Panc1 (cell line): ENCODE measurements around the gene HPS6. TPM values are rescaled to one million over a fixed set of nuclear protein-coding genes. Genes with fewer than 3 reads are reported as not detected.

ENCODE experiments used
- ATAC-seq: fragments of 200-7000 bp; cut with Tn5 transposase; 2 replicates; pipeline ENCODE4 v1.9.1; 2020; ENCODE audit warnings: mild to moderate bottlenecking, moderate library complexity
- BruUV-seq: library from RNA; stranded (reverse); fragments of 400-500 nt; replicated peaks from 2 replicates; lab custom pipeline; 2021; lab: Mats Ljungman, UMichigan
- CTCF ChIA-PET: fragments of 300-600 bp; sonication (Branson Sonifier 250); formaldehyde crosslinking; loops from one replicate; lab custom pipeline; 2022; ENCODE audit warnings: antibody characterized with exemption; lab: Charles Lee
- POLR2A ChIA-PET: fragments of 300-600 bp; sonication (Branson Sonifier 250); formaldehyde crosslinking; loops from one replicate; lab custom pipeline; 2022; ENCODE audit warnings: antibody characterized with exemption; lab: Charles Lee
- DNase-seq: peaks from one replicate; pipeline ENCODE4 v3.0.0-alpha.2; 2010; ENCODE audit warnings: low read depth, low spot score
- H3K27ac ChIP-seq: 2 replicates; pipeline ENCODE4 v1.5.1; 2011; ENCODE audit warnings: mild to moderate bottlenecking, low read length, inconsistent platforms
- H3K27me3 ChIP-seq: fragments of 200-500 bp; sonication (Bioruptor generic); 2 replicates; pipeline ENCODE4 v1.6.0; 2014; ENCODE audit warnings: low read length, inconsistent platforms; ENCODE audit not compliant: control insufficient read depth, insufficient read depth
- H3K36me3 ChIP-seq: fragments of 200-500 bp; sonication (Bioruptor generic); 2 replicates; pipeline ENCODE4 v1.5.1; 2014; ENCODE audit warnings: inconsistent platforms, mild to moderate bottlenecking, low read length, moderate library complexity; ENCODE audit not compliant: control insufficient read depth, insufficient read depth
- H3K4me1 ChIP-seq: 2 replicates; pipeline ENCODE4 v1.5.1; 2011; ENCODE audit warnings: inconsistent platforms, mild to moderate bottlenecking, low read length, moderate library complexity; ENCODE audit not compliant: control insufficient read depth, insufficient read depth
- H3K4me3 ChIP-seq, 2 experiments: 2 replicates each; pipeline ENCODE4 v1.5.1; 2011 to 2012; ENCODE audit warnings: low read depth in 2 of 2, low read length in 2 of 2, mild to moderate bottlenecking in 2 of 2, inconsistent platforms in 1 of 2, moderate library complexity in 1 of 2
- H3K9me3 ChIP-seq: fragments of 200-500 bp; sonication (Bioruptor generic); 2 replicates; pipeline ENCODE4 v1.5.1; 2014; ENCODE audit warnings: low read depth, mild to moderate bottlenecking, inconsistent platforms, low read length, moderate library complexity; ENCODE audit not compliant: control insufficient read depth, insufficient read depth
- CTCF ChIP-seq: fragments of 450-650 bp; IDR thresholded peaks from 2 replicates; pipeline ENCODE4 v1.5.1; 2017; ENCODE audit warnings: mild to moderate bottlenecking
- POLR2AphosphoS5 ChIP-seq: IDR thresholded peaks from 2 replicates; pipeline ENCODE4 v1.6.1; 2012; ENCODE audit warnings: mild to moderate bottlenecking, low read depth, low read length, moderate library complexity
- REST ChIP-seq, 2 experiments: IDR thresholded peaks; 2 replicates each; pipeline ENCODE4 v1.6.1; 2011 to 2012; ENCODE audit warnings: low read depth in 2 of 2, control low read depth in 1 of 2, low read length in 1 of 2, mild to moderate bottlenecking in 1 of 2, moderate library complexity in 1 of 2; ENCODE audit not compliant: insufficient read depth in 1 of 2
- SIN3A ChIP-seq: IDR thresholded peaks from 2 replicates; pipeline ENCODE4 v1.6.1; 2012; ENCODE audit warnings: low read depth, mild to moderate bottlenecking, low read length, moderate library complexity, borderline replicate concordance; ENCODE audit not compliant: insufficient read depth
- TCF7L2 ChIP-seq: IDR thresholded peaks from 2 replicates; pipeline ENCODE4 v1.6.1; 2011; ENCODE audit warnings: mild to moderate bottlenecking, low read depth, low read length, inconsistent platforms
- in situ Hi-C: cut with HindIII; loops from 2 replicates; pipeline ENCODE4 v1.10.0; 2016; ENCODE audit warnings: low sequenced_read_pairs, low pct_unique_long_range_greater_than_20kb
- intact Hi-C: fragments of 100-400 bp; cut with micrococcal nuclease; formaldehyde crosslinking; loops from one replicate; pipeline ENCODE4 v1.10.0; 2022; ENCODE audit not compliant: unreplicated experiment
- total RNA-seq: library from RNA; stranded (reverse); gene quantifications from one replicate; pipeline ENCODE4 v1.2.1, GENCODE V29; 2021; ENCODE audit not compliant: unreplicated experiment

Gene HPS6
- total RNA-seq, 1 experiment from 2014 or later = 34.5 TPM

DNA sequence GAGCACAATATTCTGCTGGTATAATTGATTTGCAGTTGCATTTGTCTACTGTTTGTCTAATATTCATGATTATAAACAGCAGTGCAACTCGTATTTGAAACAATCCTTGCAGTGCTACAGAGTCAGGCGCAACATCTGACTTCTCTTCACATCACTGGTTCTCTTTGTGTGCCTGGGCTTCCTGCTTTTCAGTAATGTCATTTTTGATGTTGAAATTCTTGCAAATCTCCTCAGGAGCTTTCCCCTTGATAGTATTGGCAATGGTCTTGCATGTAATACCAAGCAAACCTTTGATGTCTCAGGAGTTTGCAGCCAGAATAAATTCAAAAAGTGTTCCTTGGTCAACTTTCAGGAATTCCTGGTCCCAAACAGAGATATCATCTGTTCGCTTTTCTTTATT is 20.2 kb downstream of the HPS6 start:
- Histone ChIP-seq H3K9me3 (no peaks in the 10 kb centered on the region), H3K4me3 (no peak overlapping the region), H3K4me1 (no peaks in the 10 kb centered on the region), H3K27ac (no peak overlapping the region), H3K36me3 (no peaks in the 10 kb centered on the region), H3K27me3 (no peaks in the 10 kb centered on the region)
- no TSS peak for BruUV-seq
- CTCF ChIA-PET = interaction anchor here (0.6 to 0.7 kb wide), 2 partner anchors 14 to 84 kb away, joined by 3 to 4 read pairs; no protein-coding TSS in a partner anchor
- intact Hi-C loops = no loop called here
- no peak for ATAC-seq
- TF ChIP-seq CTCF = no peak
- TF ChIP-seq TCF7L2 = no peak
- TF ChIP-seq POLR2AphosphoS5 = no peak
- no peak for TF ChIP-seq REST (IDR thresholded peaks at IDR 0.05; ENCODE audit: insufficient read depth in 1 of 2, low read depth in 2 of 2, low read length in 1 of 2)
- no peak for TF ChIP-seq SIN3A
- in situ Hi-C loops = no loop called here
- POLR2A ChIA-PET = no interaction called here
- DNase-seq = no peak

- H3K36me3 ChIP-seq = no peaks in the 10 kb centered on the region
- ATAC-seq = no peak
- H3K9me3 ChIP-seq = no peaks in the 10 kb centered on the region
- H3K27me3 ChIP-seq = no peaks in the 10 kb centered on the region
- TF ChIP-seq CTCF = no peak
- ChIA-PET CTCF (no interaction called here), POLR2A (interaction anchor here (0.5 to 0.6 kb wide), 2 partner anchors 32 to 723 kb away, joined by 3 to 4 read pairs; no protein-coding TSS in a partner anchor)
- DNase-seq = no peak
- BruUV-seq = no TSS peak
- H3K4me1 ChIP-seq = no peaks in the 10 kb centered on the region
- no peak overlapping the region for H3K4me3 ChIP-seq
- no peak overlapping the region for H3K27ac ChIP-seq
- intact Hi-C loops = no loop called here
- in situ Hi-C loops = no loop called here
These were observed 21.0 kb downstream of the HPS6 start for GRCh38 chr10:102086196-102086595.
